ENCODE measurements around the gene NAT8L. TPM values are rescaled to one million over a fixed set of nuclear protein-coding genes. Genes with fewer than 3 reads are reported as not detected.

NAT8L gene
- total and polyA plus RNA-seq, 2 of the 13 experiments (the other 11 are each of a cell fraction or from before 2014, with no cell fraction given), result 2.2 to 3.3 TPM

DNA sequence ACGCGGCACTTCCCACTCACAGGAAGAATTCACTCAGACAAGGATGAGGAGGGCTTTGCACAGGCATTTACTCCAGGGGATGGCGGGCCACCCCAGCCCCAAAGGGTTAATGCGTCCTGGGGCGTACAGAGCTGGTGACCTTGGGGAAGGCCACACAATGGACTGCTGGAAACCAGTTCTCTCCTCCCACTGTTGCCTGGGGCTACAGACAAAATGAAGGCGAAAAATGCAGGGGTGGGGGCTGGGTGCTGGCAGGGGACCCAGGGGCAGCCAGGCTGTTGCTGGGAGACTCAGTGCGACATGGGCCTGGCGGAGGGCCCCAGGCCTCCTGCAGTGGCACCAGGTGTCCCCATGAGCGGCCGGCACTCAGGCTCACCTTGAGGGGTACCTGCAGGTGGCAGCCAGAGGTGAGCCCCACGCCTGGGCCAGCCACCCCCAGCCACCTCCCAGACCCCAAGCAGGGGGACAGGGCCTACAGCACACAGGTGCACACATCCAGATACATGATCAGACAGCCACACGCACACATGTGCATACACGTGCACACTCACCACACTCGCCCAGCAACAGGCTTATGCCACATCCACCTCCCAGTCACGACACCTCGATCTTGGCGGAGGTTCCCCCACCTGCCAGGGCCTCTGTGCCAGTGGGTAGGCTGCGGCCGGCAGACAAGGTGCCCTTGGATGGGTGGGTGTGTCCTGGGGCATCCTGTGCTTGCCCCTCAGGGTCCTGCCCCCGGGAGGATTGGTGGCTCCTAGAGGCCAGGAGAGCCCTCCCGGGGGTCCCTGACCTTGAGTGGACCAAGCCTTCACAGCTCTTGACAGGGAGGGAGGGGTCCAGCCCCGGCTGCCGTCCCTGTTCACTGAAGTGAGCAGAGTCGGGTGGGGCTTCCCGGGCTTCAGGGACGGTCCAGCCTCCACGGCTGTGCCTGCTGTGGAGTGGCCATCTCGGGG is 13.1 kb downstream of the NAT8L start (continued):
- TF ChIP-seq ZBTB1 (CRISPR knock-in tag; IDR thresholded peaks at IDR 0.05; ENCODE audit: borderline replicate concordance) (no peak), HOXA3 (CRISPR knock-in tag; IDR thresholded peaks at IDR 0.05) (peak; percentile 40; the same call in 1 of the 2 replicates), ZNF333 (CRISPR knock-in tag; IDR thresholded peaks at IDR 0.05; ENCODE audit: borderline replicate concordance) (0 out of 2 replicates have a peak, but pooled peaks have one; percentile 18), RFX1 (IDR thresholded peaks at IDR 0.05) (peak; percentile 62), HNRNPL (IDR thresholded peaks at IDR 0.05; ENCODE audit: low read depth, low read length) (peak; percentile 79; the same call in 1 of the 2 replicates), ARNTL (CRISPR knock-in tag; IDR thresholded peaks at IDR 0.05) (no peak), PAWR (CRISPR knock-in tag; IDR thresholded peaks at IDR 0.05; ENCODE audit: borderline replicate concordance) (no peak), SNAI1 (CRISPR knock-in tag; IDR thresholded peaks at IDR 0.05; ENCODE audit: borderline replicate concordance) (peak; percentile 66; the same call in 1 of the 2 replicates), ZNF652 (CRISPR knock-in tag; IDR thresholded peaks at IDR 0.05; ENCODE audit: borderline replicate concordance, low read depth) (peak; percentile 98), EEA1 (CRISPR knock-in tag; IDR thresholded peaks at IDR 0.05; ENCODE audit: borderline replicate concordance) (0 out of 2 replicates have a peak, but pooled peaks have one; percentile 37), ADNP (CRISPR knock-in tag; IDR thresholded peaks at IDR 0.05) (no peak), ZNF451 (CRISPR knock-in tag; IDR thresholded peaks at IDR 0.05) (0 out of 2 replicates have a peak, but pooled peaks have one; percentile 14), HNRNPLL (IDR thresholded peaks at IDR 0.05; ENCODE audit: low read depth, low read length, poor library complexity, severe bottlenecking) (peak; percentile 6), LCORL (IDR thresholded peaks at IDR 0.05) (no peak), LCORL (CRISPR knock-in tag; IDR thresholded peaks at IDR 0.05) (peak; percentile 13; the same call in 1 of the 2 replicates), KAT8 (CRISPR knock-in tag; IDR thresholded peaks at IDR 0.05) (peak; percentile 36; the same call in 1 of the 2 replicates)
- TF ChIP-seq, protein P1, sequence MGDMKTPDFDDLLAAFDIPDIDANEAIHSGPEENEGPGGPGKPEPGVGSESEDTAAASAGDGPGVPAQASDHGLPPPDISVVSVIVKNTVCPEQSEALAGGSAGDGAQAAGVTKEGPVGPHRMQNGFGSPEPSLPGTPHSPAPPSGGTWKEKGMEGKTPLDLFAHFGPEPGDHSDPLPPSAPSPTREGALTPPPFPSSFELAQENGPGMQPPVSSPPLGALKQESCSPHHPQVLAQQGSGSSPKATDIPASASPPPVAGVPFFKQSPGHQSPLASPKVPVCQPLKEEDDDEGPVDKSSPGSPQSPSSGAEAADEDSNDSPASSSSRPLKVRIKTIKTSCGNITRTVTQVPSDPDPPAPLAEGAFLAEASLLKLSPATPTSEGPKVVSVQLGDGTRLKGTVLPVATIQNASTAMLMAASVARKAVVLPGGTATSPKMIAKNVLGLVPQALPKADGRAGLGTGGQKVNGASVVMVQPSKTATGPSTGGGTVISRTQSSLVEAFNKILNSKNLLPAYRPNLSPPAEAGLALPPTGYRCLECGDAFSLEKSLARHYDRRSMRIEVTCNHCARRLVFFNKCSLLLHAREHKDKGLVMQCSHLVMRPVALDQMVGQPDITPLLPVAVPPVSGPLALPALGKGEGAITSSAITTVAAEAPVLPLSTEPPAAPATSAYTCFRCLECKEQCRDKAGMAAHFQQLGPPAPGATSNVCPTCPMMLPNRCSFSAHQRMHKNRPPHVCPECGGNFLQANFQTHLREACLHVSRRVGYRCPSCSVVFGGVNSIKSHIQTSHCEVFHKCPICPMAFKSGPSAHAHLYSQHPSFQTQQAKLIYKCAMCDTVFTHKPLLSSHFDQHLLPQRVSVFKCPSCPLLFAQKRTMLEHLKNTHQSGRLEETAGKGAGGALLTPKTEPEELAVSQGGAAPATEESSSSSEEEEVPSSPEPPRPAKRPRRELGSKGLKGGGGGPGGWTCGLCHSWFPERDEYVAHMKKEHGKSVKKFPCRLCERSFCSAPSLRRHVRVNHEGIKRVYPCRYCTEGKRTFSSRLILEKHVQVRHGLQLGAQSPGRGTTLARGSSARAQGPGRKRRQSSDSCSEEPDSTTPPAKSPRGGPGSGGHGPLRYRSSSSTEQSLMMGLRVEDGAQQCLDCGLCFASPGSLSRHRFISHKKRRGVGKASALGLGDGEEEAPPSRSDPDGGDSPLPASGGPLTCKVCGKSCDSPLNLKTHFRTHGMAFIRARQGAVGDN (CRISPR knock-in tag; IDR thresholded peaks at IDR 0.05), result peak; percentile 26; the same call in 1 of the 2 replicates
- TF ChIP-seq, protein P2, sequence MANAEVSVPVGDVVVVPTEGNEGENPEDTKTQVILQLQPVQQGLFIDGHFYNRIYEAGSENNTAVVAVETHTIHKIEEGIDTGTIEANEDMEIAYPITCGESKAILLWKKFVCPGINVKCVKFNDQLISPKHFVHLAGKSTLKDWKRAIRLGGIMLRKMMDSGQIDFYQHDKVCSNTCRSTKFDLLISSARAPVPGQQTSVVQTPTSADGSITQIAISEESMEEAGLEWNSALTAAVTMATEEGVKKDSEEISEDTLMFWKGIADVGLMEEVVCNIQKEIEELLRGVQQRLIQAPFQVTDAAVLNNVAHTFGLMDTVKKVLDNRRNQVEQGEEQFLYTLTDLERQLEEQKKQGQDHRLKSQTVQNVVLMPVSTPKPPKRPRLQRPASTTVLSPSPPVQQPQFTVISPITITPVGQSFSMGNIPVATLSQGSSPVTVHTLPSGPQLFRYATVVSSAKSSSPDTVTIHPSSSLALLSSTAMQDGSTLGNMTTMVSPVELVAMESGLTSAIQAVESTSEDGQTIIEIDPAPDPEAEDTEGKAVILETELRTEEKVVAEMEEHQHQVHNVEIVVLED (CRISPR knock-in tag; IDR thresholded peaks at IDR 0.05; ENCODE audit: borderline replicate concordance), result peak; percentile 32; the same call in 1 of the 2 replicates
- TF ChIP-seq, protein P3, sequence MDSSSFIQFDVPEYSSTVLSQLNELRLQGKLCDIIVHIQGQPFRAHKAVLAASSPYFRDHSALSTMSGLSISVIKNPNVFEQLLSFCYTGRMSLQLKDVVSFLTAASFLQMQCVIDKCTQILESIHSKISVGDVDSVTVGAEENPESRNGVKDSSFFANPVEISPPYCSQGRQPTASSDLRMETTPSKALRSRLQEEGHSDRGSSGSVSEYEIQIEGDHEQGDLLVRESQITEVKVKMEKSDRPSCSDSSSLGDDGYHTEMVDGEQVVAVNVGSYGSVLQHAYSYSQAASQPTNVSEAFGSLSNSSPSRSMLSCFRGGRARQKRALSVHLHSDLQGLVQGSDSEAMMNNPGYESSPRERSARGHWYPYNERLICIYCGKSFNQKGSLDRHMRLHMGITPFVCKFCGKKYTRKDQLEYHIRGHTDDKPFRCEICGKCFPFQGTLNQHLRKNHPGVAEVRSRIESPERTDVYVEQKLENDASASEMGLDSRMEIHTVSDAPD (CRISPR knock-in tag; IDR thresholded peaks at IDR 0.05), result 0 out of 2 replicates have a peak, but pooled peaks have one; percentile 15
